GM23338 (cell line): ENCODE measurements around the gene XXYLT1. TPM values are rescaled to one million over a fixed set of nuclear protein-coding genes. Genes with fewer than 3 reads are reported as not detected.

Source experiments
- ATAC-seq: fragments of 200-7000 bp; cut with Tn5 transposase; 3 replicates; pipeline ENCODE4 v1.9.1; 2020
- DNase-seq: peaks from one replicate; pipeline ENCODE4 v3.0.0-alpha.2; 2015; ENCODE audit warnings: low spot score
- H2AFZ ChIP-seq: fragments of 200-600 bp; sonication (generic); 2 replicates; pipeline ENCODE4 v1.8.0; 2016; ENCODE audit warnings: antibody characterized with exemption, mild to moderate bottlenecking, moderate library complexity
- H3F3A ChIP-seq: fragments of 200-600 bp; sonication (generic); replicated peaks from 2 replicates; pipeline ENCODE4 v1.8.0; 2017; ENCODE audit warnings: antibody characterized with exemption, mixed run types, low read depth
- H3K27ac ChIP-seq: fragments of 200-600 bp; sonication (generic); 2 replicates; pipeline ENCODE4 v1.6.1; 2016; ENCODE audit warnings: low read depth
- H3K27me3 ChIP-seq: fragments of 200-600 bp; sonication (generic); 2 replicates; pipeline ENCODE4 v1.8.0; 2016; ENCODE audit warnings: mild to moderate bottlenecking, mixed run types, moderate library complexity; ENCODE audit not compliant: insufficient read depth
- H3K36me3 ChIP-seq: fragments of 200-600 bp; sonication (generic); 2 replicates; pipeline ENCODE4 v1.8.0; 2016; ENCODE audit warnings: mild to moderate bottlenecking; ENCODE audit not compliant: insufficient read depth
- H3K4me1 ChIP-seq: fragments of 200-600 bp; sonication (generic); 2 replicates; pipeline ENCODE4 v1.8.0; 2016; ENCODE audit warnings: mild to moderate bottlenecking, moderate library complexity; ENCODE audit not compliant: insufficient read depth
- H3K4me2 ChIP-seq: fragments of 200-600 bp; sonication (generic); 2 replicates; pipeline ENCODE4 v1.7.1; 2017; ENCODE audit warnings: mixed run types
- H3K4me3 ChIP-seq: fragments of 200-600 bp; sonication (generic); 2 replicates; pipeline ENCODE4 v1.6.1; 2016; ENCODE audit warnings: mixed run types
- H3K79me2 ChIP-seq: fragments of 200-600 bp; sonication (generic); replicated peaks from 2 replicates; pipeline ENCODE4 v1.8.0; 2017; ENCODE audit warnings: mild to moderate bottlenecking; ENCODE audit not compliant: insufficient read depth
- H3K9me2 ChIP-seq: fragments of 200-600 bp; sonication (generic); 2 replicates; pipeline ENCODE4 v1.8.0; 2017; ENCODE audit not compliant: insufficient read depth
- H4K20me1 ChIP-seq: fragments of 200-600 bp; sonication (generic); replicated peaks from 2 replicates; pipeline ENCODE4 v1.8.0; 2017; ENCODE audit warnings: mild to moderate bottlenecking; ENCODE audit not compliant: insufficient read depth
- H3K27ac Mint-ChIP-seq: 2 replicates; pipeline ENCODE4 v1.8.0; 2020; ENCODE audit warnings: inconsistent platforms, mild to moderate bottlenecking, moderate library complexity, mixed read lengths
- H3K27me3 Mint-ChIP-seq: 3 replicates; pipeline ENCODE4 v1.8.0; 2022; ENCODE audit warnings: low read depth, mild to moderate bottlenecking, moderate library complexity, mixed read lengths, inconsistent platforms; ENCODE audit not compliant: insufficient read depth, poor library complexity
- H3K36me3 Mint-ChIP-seq: 3 replicates; pipeline ENCODE4 v1.8.0; 2021; ENCODE audit warnings: low read depth, mild to moderate bottlenecking, inconsistent platforms, moderate library complexity, mixed read lengths
- H3K4me1 Mint-ChIP-seq: 3 replicates; pipeline ENCODE4 v1.8.0; 2020; ENCODE audit warnings: mild to moderate bottlenecking, inconsistent platforms, mixed read lengths
- H3K4me3 Mint-ChIP-seq: 3 replicates; pipeline ENCODE4 v1.8.0; 2021; ENCODE audit warnings: moderate library complexity, mild to moderate bottlenecking, inconsistent platforms, mixed read lengths
- H3K9me3 Mint-ChIP-seq: 3 replicates; pipeline ENCODE4 v1.8.0; 2020; ENCODE audit warnings: moderate library complexity, mild to moderate bottlenecking, inconsistent platforms, mixed read lengths
- CREB1 ChIP-seq: fragments of 250-450 bp; sonication (Bioruptor Pico); IDR thresholded peaks from 2 replicates; pipeline ENCODE4 v1.5.0; 2020; ENCODE audit warnings: low read depth, mild to moderate bottlenecking, moderate library complexity
- EZH2 ChIP-seq: fragments of 200-600 bp; sonication (generic); IDR thresholded peaks from one replicate; pipeline ENCODE4 v1.8.0; 2017; ENCODE audit warnings: antibody characterized with exemption, mild to moderate bottlenecking, low read depth; ENCODE audit not compliant: unreplicated experiment
- EZH2phosphoT487 ChIP-seq: fragments of 200-600 bp; sonication (generic); IDR thresholded peaks from one replicate; pipeline ENCODE4 v1.8.1; 2018; ENCODE audit warnings: antibody characterized with exemption; ENCODE audit not compliant: unreplicated experiment
- JUNB ChIP-seq: IDR thresholded peaks from one replicate; pipeline ENCODE4 v1.6.1; 2016; ENCODE audit warnings: antibody characterized with exemption; ENCODE audit not compliant: unreplicated experiment
- NANOG ChIP-seq: IDR thresholded peaks from 2 replicates; pipeline ENCODE4 v1.6.1; 2016; ENCODE audit warnings: antibody characterized with exemption, borderline replicate concordance
- POLR2AphosphoS5 ChIP-seq: IDR thresholded peaks from 2 replicates; pipeline ENCODE4 v1.6.1; 2016; ENCODE audit warnings: antibody characterized with exemption, low read depth
- STAT1 ChIP-seq: IDR thresholded peaks from one replicate; pipeline ENCODE4 v1.6.1; 2016; ENCODE audit warnings: antibody characterized with exemption; ENCODE audit not compliant: unreplicated experiment
- ZNF114 ChIP-seq: fragments of 250-450 bp; sonication (Bioruptor Pico); IDR thresholded peaks from 2 replicates; pipeline ENCODE4 v1.5.0; 2020; ENCODE audit warnings: mild to moderate bottlenecking, moderate library complexity
- ZNF331 ChIP-seq: fragments of 250-450 bp; sonication (Bioruptor Pico); IDR thresholded peaks from 2 replicates; pipeline ENCODE4 v1.5.0; 2020; ENCODE audit warnings: low read depth, mild to moderate bottlenecking, moderate library complexity
- polyA plus RNA-seq: library from polyadenylated mRNA; unstranded; fragments of >200 nt; fragmentation: Nextera tagmentation; extraction: Ambion mirVana; gene quantifications from 2 replicates; pipeline ENCODE4 v1.2.1, GENCODE V29; 2016
- total RNA-seq: library from RNA; depleted of rRNA; stranded (reverse); fragments of >200 nt; shearing (Covaris generic); gene quantifications from 2 replicates; pipeline ENCODE4 v1.2.3, GENCODE V29; 2014
- TF ChIP-seq, protein P1 (sequence below), 2 experiments: fragments of 200-600 bp in 1 of 2; sonication (generic) in 1 of 2; conservative IDR thresholded peaks; 2 replicates each; pipeline versions ENCODE4 v1.5.1 to v1.6.1; 2016 to 2017; ENCODE audit warnings: antibody characterized with exemption in 2 of 2, low read depth in 2 of 2, mild to moderate bottlenecking in 2 of 2, moderate library complexity in 1 of 2
- TF ChIP-seq, protein P2 (sequence below): IDR thresholded peaks from one replicate; pipeline ENCODE4 v1.6.1; 2018; ENCODE audit warnings: antibody characterized with exemption; ENCODE audit not compliant: unreplicated experiment
- TF ChIP-seq, protein P3 (sequence below): IDR thresholded peaks from 2 replicates; pipeline ENCODE4 v1.6.1; 2016; ENCODE audit warnings: antibody characterized with exemption

The XXYLT1 gene
- total and polyA plus RNA-seq, 2 experiments from 2014 or later: 13.5 to 34.8 TPM

DNA sequence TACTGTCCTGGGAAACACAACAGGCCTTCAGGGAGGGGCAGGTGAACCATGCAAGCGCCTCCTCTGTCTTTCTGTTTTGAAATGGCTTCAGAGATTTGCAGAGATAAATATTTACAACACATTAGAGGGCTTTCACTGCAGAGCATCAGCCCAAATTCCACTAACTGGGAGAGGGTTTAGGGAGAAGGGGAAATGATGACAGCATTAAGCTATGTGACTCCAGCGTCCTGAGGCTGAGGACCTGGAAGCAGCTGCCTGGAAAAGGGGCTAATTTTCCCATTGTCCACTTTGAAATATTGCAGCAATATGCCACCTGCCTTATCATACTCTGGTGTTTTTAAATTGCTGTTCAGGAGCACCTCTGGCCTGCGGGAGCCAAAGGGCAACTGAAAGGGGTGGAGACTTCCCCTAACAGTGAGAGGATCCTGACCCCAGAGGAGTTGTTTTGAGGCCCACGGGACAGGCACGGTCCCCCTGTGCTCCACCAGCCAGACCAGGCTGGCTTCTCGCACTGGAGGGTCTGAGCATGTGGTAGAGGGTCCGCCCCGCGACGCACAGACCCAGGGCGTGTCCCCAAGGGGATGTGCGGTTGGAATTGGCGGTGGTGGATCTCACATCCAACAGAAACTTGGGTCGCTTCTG is 110.6 kb downstream of the XXYLT1 start (continued):
- TF ChIP-seq, protein P1, sequence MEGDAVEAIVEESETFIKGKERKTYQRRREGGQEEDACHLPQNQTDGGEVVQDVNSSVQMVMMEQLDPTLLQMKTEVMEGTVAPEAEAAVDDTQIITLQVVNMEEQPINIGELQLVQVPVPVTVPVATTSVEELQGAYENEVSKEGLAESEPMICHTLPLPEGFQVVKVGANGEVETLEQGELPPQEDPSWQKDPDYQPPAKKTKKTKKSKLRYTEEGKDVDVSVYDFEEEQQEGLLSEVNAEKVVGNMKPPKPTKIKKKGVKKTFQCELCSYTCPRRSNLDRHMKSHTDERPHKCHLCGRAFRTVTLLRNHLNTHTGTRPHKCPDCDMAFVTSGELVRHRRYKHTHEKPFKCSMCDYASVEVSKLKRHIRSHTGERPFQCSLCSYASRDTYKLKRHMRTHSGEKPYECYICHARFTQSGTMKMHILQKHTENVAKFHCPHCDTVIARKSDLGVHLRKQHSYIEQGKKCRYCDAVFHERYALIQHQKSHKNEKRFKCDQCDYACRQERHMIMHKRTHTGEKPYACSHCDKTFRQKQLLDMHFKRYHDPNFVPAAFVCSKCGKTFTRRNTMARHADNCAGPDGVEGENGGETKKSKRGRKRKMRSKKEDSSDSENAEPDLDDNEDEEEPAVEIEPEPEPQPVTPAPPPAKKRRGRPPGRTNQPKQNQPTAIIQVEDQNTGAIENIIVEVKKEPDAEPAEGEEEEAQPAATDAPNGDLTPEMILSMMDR (conservative IDR thresholded peaks at IDR 0.05; ENCODE audit: low read depth in 2 of 2): no peak
- TF ChIP-seq, protein P2, sequence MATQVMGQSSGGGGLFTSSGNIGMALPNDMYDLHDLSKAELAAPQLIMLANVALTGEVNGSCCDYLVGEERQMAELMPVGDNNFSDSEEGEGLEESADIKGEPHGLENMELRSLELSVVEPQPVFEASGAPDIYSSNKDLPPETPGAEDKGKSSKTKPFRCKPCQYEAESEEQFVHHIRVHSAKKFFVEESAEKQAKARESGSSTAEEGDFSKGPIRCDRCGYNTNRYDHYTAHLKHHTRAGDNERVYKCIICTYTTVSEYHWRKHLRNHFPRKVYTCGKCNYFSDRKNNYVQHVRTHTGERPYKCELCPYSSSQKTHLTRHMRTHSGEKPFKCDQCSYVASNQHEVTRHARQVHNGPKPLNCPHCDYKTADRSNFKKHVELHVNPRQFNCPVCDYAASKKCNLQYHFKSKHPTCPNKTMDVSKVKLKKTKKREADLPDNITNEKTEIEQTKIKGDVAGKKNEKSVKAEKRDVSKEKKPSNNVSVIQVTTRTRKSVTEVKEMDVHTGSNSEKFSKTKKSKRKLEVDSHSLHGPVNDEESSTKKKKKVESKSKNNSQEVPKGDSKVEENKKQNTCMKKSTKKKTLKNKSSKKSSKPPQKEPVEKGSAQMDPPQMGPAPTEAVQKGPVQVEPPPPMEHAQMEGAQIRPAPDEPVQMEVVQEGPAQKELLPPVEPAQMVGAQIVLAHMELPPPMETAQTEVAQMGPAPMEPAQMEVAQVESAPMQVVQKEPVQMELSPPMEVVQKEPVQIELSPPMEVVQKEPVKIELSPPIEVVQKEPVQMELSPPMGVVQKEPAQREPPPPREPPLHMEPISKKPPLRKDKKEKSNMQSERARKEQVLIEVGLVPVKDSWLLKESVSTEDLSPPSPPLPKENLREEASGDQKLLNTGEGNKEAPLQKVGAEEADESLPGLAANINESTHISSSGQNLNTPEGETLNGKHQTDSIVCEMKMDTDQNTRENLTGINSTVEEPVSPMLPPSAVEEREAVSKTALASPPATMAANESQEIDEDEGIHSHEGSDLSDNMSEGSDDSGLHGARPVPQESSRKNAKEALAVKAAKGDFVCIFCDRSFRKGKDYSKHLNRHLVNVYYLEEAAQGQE: no peak
- no peak for TF ChIP-seq EZH2phosphoT487
- TF ChIP-seq JUNB: no peak
- no peak for TF ChIP-seq CREB1 (CRISPR knock-in tag)
- TF ChIP-seq NANOG: no peak
- no peak for TF ChIP-seq ZNF114
- TF ChIP-seq ZNF331: no peak
- TF ChIP-seq, protein P3, sequence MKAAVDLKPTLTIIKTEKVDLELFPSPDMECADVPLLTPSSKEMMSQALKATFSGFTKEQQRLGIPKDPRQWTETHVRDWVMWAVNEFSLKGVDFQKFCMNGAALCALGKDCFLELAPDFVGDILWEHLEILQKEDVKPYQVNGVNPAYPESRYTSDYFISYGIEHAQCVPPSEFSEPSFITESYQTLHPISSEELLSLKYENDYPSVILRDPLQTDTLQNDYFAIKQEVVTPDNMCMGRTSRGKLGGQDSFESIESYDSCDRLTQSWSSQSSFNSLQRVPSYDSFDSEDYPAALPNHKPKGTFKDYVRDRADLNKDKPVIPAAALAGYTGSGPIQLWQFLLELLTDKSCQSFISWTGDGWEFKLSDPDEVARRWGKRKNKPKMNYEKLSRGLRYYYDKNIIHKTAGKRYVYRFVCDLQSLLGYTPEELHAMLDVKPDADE: no peak

DNA sequence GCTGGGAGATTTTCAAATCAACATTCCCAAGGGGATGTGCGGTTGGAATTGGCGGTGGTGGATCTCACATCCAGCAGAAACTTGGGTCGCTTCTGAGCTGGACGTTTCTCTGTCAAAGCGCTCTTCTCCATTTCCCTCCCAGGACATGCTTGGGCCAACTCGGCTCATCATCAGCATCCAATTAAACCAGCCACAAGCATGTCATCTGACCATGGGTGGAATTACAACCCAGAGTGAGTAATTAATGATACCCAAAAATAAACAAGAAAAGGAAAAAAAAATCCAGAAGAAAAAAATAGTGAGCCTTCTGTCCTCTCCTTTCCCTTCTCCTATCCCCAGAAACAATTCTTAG is 111.2 kb downstream of the XXYLT1 start:
- DNase-seq: no peak
- Histone ChIP-seq H3K4me1 (peaks cover 16% of the 10 kb centered on the region), H3K9me2 (no peaks in the 10 kb centered on the region), H3K79me2 (peaks cover 20% of the 10 kb centered on the region), H3K4me3 (no peak overlapping the region), H3K27me3 (no peaks in the 10 kb centered on the region), H2AFZ (no peak overlapping the region), H3K27ac (0 out of 2 replicates have a peak overlapping the region, but pooled peaks have one; percentile 6), H3K4me2 (no peak overlapping the region), H3K36me3 (no peaks in the 10 kb centered on the region), H4K20me1 (no peaks in the 10 kb centered on the region), H3F3A (no peaks in the 10 kb centered on the region)
- Mint-ChIP-seq H3K4me1 (peaks cover 36% of the 10 kb centered on the region), H3K4me3 (no peak overlapping the region), H3K27me3 (peaks cover 6% of the 10 kb centered on the region), H3K27ac (peak overlapping the region; percentile 13; the same call in 1 of the 2 replicates), H3K36me3 (peaks cover 4% of the 10 kb centered on the region; the same call in 1 of the 3 replicates), H3K9me3 (no peaks in the 10 kb centered on the region)
- no peak for ATAC-seq
- TF ChIP-seq ZNF114: no peak
- TF ChIP-seq STAT1: no peak
- TF ChIP-seq ZNF331: no peak
- TF ChIP-seq, protein P3: no peak
- no peak for TF ChIP-seq EZH2phosphoT487
- no peak for TF ChIP-seq CREB1 (CRISPR knock-in tag)
- TF ChIP-seq, protein P2: no peak
- no peak for TF ChIP-seq POLR2AphosphoS5
- no peak for TF ChIP-seq NANOG
- TF ChIP-seq, protein P1 (conservative IDR thresholded peaks at IDR 0.05; ENCODE audit: low read depth in 2 of 2): no peak
- no peak for TF ChIP-seq EZH2
